Astrocyte (in vitro differentiated cells and primary cell): Measurements from ENCODE around the gene SELENOF. TPM values are rescaled to one million over a fixed set of nuclear protein-coding genes. Genes with fewer than 3 reads are reported as not detected.
"Not testable (repeated sequence)": the region's sequence is repeated elsewhere in the genome, so short reads cannot be mapped to it uniquely, and the experiment has no call there.

Experiments used
- DNase-seq: peaks from one replicate; pipeline ENCODE4 v3.0.0-alpha.2; 2010; ENCODE audit warnings: low read depth
- FAIRE-seq: peaks from 2 replicates; lab custom pipeline; 2011; peaks lifted over from hg19 to GRCh38; lab: Jason Lieb, UNC
- H2AFZ ChIP-seq: 2 replicates; pipeline ENCODE4 v1.6.0; 2012; ENCODE audit warnings: low read depth, low read length, inconsistent platforms
- H3K27ac ChIP-seq: 2 replicates; pipeline ENCODE4 v1.5.1; 2011; ENCODE audit warnings: low read depth, low read length, inconsistent platforms
- H3K27me3 ChIP-seq: 2 replicates; pipeline ENCODE4 v1.6.0; 2011; ENCODE audit warnings: low read length, inconsistent platforms; ENCODE audit not compliant: insufficient read depth
- H3K36me3 ChIP-seq: 2 replicates; pipeline ENCODE4 v1.5.1; 2011; ENCODE audit warnings: low read length, inconsistent platforms; ENCODE audit not compliant: insufficient read depth
- H3K4me1 ChIP-seq: 2 replicates; pipeline ENCODE4 v1.5.1; 2011; ENCODE audit warnings: low read length, inconsistent platforms; ENCODE audit not compliant: insufficient read depth
- H3K4me2 ChIP-seq: 2 replicates; pipeline ENCODE4 v1.6.0; 2012; ENCODE audit warnings: low read length, inconsistent platforms
- H3K4me3 ChIP-seq: 2 replicates; pipeline ENCODE4 v1.5.1; 2011; ENCODE audit warnings: low read depth, mild to moderate bottlenecking, low read length, inconsistent platforms; ENCODE audit not compliant: insufficient read depth
- H3K79me2 ChIP-seq: 2 replicates; pipeline ENCODE4 v1.6.0; 2012; ENCODE audit warnings: mild to moderate bottlenecking, low read length, inconsistent platforms; ENCODE audit not compliant: insufficient read depth
- H3K9ac ChIP-seq: 2 replicates; pipeline ENCODE4 v1.6.0; 2012; ENCODE audit warnings: mild to moderate bottlenecking, low read length, inconsistent platforms
- H3K9me3 ChIP-seq: 2 replicates; pipeline ENCODE4 v1.5.1; 2012; ENCODE audit warnings: low read depth, mild to moderate bottlenecking, low read length, inconsistent platforms; ENCODE audit not compliant: insufficient read depth
- H4K20me1 ChIP-seq: 2 replicates; pipeline ENCODE4 v1.6.0; 2012; ENCODE audit warnings: low read length, inconsistent platforms; ENCODE audit not compliant: insufficient read depth
- H3K27ac Mint-ChIP-seq: one replicate; pipeline ENCODE4 v1.8.0; 2021; ENCODE audit warnings: mild to moderate bottlenecking, mixed read lengths; ENCODE audit not compliant: unreplicated experiment
- H3K27me3 Mint-ChIP-seq: one replicate; pipeline ENCODE4 v1.8.0; 2021; ENCODE audit warnings: low read depth, mixed read lengths; ENCODE audit not compliant: unreplicated experiment
- H3K36me3 Mint-ChIP-seq: one replicate; pipeline ENCODE4 v1.8.0; 2021; ENCODE audit warnings: low read depth, mixed read lengths; ENCODE audit not compliant: unreplicated experiment
- H3K4me1 Mint-ChIP-seq: one replicate; pipeline ENCODE4 v1.8.0; 2021; ENCODE audit warnings: low read depth, mixed read lengths; ENCODE audit not compliant: unreplicated experiment
- H3K4me3 Mint-ChIP-seq: one replicate; pipeline ENCODE4 v1.8.0; 2021; ENCODE audit warnings: mild to moderate bottlenecking, moderate library complexity, mixed read lengths; ENCODE audit not compliant: unreplicated experiment
- H3K9me3 Mint-ChIP-seq: one replicate; pipeline ENCODE4 v1.8.0; 2021; ENCODE audit warnings: mild to moderate bottlenecking, mixed read lengths; ENCODE audit not compliant: unreplicated experiment
- CTCF ChIP-seq: IDR thresholded peaks from 2 replicates; pipeline ENCODE4 v1.5.1; 2011; ENCODE audit warnings: low read depth, mild to moderate bottlenecking, inconsistent platforms, low read length, moderate library complexity; ENCODE audit not compliant: insufficient read depth
- EZH2 ChIP-seq: IDR thresholded peaks from 2 replicates; pipeline ENCODE4 v1.6.1; 2012; ENCODE audit warnings: mild to moderate bottlenecking, low read length, inconsistent platforms; ENCODE audit not compliant: insufficient read depth
- total RNA-seq: library from RNA; stranded (reverse); gene quantifications from 2 replicates; pipeline ENCODE4 v1.2.1, GENCODE V29; 2021

Gene SELENOF
- total RNA-seq, 1 donor from 2014 or later = 193 TPM

GRCh38 chr1:86905875-86906274 is 8.1 kb downstream of the SELENOF start:
- Mint-ChIP-seq H3K36me3 (peaks cover 10% of the 10 kb centered on the region), H3K9me3 (no peaks in the 10 kb centered on the region)
- peaks cover 99% of the 10 kb centered on the region for H3K79me2 ChIP-seq

DNA sequence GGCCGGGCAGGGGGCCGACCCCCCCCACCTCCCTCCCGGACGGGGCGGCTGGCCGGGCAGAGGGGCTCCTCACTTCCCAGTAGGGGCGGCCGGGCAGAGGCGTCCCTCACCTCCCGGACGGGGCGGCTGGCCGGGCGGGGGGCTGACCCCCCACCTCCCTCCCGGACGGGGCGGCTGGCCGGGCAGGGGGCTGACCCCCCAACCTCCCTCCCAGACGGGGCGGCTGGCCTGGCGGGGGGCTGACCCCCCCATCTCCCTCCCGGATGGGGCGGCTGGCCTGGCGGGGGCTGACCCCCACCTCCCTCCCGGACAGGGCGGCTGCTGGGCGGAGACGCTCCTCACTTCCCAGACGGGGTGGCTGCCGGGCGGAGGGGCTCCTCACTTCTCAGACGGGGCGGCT is 14.5 kb downstream of the SELENOF start:
- not testable (repeated sequence) for H3K4me1 Mint-ChIP-seq, H3K4me2 ChIP-seq, DNase-seq, H3K9ac ChIP-seq, H3K27me3 ChIP-seq, H3K4me3 ChIP-seq, H3K4me1 ChIP-seq, H3K9me3 Mint-ChIP-seq, FAIRE-seq, H3K27me3 Mint-ChIP-seq, H3K4me3 Mint-ChIP-seq, H2AFZ ChIP-seq, H3K27ac Mint-ChIP-seq, H3K27ac ChIP-seq, H3K9me3 ChIP-seq
- peaks cover 26% of the 10 kb centered on the region for H4K20me1 ChIP-seq
- H3K79me2 ChIP-seq = peaks cover 72% of the 10 kb centered on the region
- H3K36me3 ChIP-seq = peaks cover 13% of the 10 kb centered on the region
- H3K36me3 Mint-ChIP-seq = peaks cover 11% of the 10 kb centered on the region

More at GRCh38 chr1:86905875-86906274, 8.1 kb downstream of the SELENOF start:
- no peak overlapping the region for H3K4me3 ChIP-seq
- no peak for TF ChIP-seq CTCF
- no peaks in the 10 kb centered on the region for H3K27me3 ChIP-seq
- H3K4me2 ChIP-seq = no peak overlapping the region
- H3K27ac ChIP-seq = no peak overlapping the region
- Mint-ChIP-seq H3K27me3 (no peaks in the 10 kb centered on the region), H3K27ac (no peak overlapping the region), H3K4me3 (no peak overlapping the region), H3K4me1 (peaks cover 11% of the 10 kb centered on the region)
- H3K36me3 ChIP-seq = peaks cover 17% of the 10 kb centered on the region
- no peaks in the 10 kb centered on the region for H3K4me1 ChIP-seq
- DNase-seq (no peak), FAIRE-seq (no peak)
- H3K9ac ChIP-seq = no peak overlapping the region
- no peak overlapping the region for H2AFZ ChIP-seq
- no peaks in the 10 kb centered on the region for H3K9me3 ChIP-seq
- peaks cover 82% of the 10 kb centered on the region for H4K20me1 ChIP-seq

GRCh38 chr1:86888327-86888726 is 25.6 kb downstream of the SELENOF start:
- Histone ChIP-seq H3K27ac (no peak overlapping the region), H3K9ac (no peak overlapping the region), H3K36me3 (peaks cover 3% of the 10 kb centered on the region), H4K20me1 (peaks cover 19% of the 10 kb centered on the region), H2AFZ (no peak overlapping the region), H3K27me3 (no peaks in the 10 kb centered on the region), H3K79me2 (peaks cover 66% of the 10 kb centered on the region), H3K4me1 (no peaks in the 10 kb centered on the region), H3K4me3 (no peak overlapping the region), H3K4me2 (no peak overlapping the region), H3K9me3 (no peaks in the 10 kb centered on the region)
- peaks cover 3% of the 10 kb centered on the region for H3K36me3 Mint-ChIP-seq
- no peak overlapping the region for H3K4me3 Mint-ChIP-seq
- no peaks in the 10 kb centered on the region for H3K27me3 Mint-ChIP-seq
- DNase-seq (no peak), FAIRE-seq (no peak)
- H3K4me1 Mint-ChIP-seq = no peaks in the 10 kb centered on the region
- H3K9me3 Mint-ChIP-seq = no peaks in the 10 kb centered on the region
- H3K27ac Mint-ChIP-seq = no peak overlapping the region
- TF ChIP-seq CTCF (no peak), EZH2 (no peak)
